Measurements from ENCODE around the gene HTT-AS.

Gene HTT-AS

DNA sequence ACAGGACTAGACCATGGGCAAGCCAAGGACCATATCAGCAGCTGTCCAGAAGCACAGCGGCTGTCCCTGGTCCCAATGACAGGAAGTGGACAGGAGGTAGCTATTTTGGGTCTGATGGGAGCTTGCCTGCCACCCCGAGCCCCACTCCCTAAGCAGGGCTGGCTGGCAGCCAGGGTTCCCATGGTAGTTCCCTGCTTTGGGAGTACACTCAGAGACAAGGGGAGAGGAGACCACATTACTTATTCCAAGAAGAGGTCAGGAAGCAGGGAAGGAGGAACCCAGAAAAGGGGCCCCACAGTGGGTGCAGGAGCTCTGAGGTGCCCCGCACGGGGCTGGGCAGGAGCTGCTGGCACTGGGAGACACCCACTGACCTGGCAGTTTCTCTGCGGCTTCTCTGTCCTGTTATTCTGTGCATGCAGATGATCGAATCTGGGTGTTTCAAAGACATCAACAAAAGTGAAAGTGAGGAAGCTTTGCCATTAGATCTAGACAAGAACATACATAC lies 36.3 kb downstream of the HTT-AS start:
- Histone ChIP-seq H4K20me1 (ENCODE audit: insufficient read depth, low read length, poor library complexity, severe bottlenecking) (no peaks in the 10 kb centered on the region), H3K4me3 (ENCODE audit: low read length, poor library complexity, severe bottlenecking) (no peak overlapping the region), H3F3A (ENCODE audit: low read depth) (no peaks in the 10 kb centered on the region), H3K4me1 (ENCODE audit: insufficient read depth, low read length, poor library complexity, severe bottlenecking) (peaks cover 4% of the 10 kb centered on the region), H3K79me2 (ENCODE audit: insufficient read depth, low read length) (no peaks in the 10 kb centered on the region), H3K9me3 (ENCODE audit: insufficient read depth, low read depth, low read length) (no peaks in the 10 kb centered on the region), H3K9me2 (replicated peaks; ENCODE audit: low read depth, low read length) (no peaks in the 10 kb centered on the region), H3K4me2 (ENCODE audit: low read depth, low read length, poor library complexity, severe bottlenecking) (no peak overlapping the region), H3K9ac (ENCODE audit: low read depth, low read length, poor library complexity, severe bottlenecking) (no peak overlapping the region), H2AFZ (ENCODE audit: low read length) (no peak overlapping the region), H3K36me3 (ENCODE audit: insufficient read depth, low read length) (no peaks in the 10 kb centered on the region), H3K27me3 (ENCODE audit: insufficient read depth, low read length, poor library complexity, severe bottlenecking) (no peaks in the 10 kb centered on the region)
- TF ChIP-seq EZH2phosphoT487 (IDR thresholded peaks at IDR 0.05; ENCODE audit: borderline replicate concordance), result no peak
- TF ChIP-seq, protein P1, sequence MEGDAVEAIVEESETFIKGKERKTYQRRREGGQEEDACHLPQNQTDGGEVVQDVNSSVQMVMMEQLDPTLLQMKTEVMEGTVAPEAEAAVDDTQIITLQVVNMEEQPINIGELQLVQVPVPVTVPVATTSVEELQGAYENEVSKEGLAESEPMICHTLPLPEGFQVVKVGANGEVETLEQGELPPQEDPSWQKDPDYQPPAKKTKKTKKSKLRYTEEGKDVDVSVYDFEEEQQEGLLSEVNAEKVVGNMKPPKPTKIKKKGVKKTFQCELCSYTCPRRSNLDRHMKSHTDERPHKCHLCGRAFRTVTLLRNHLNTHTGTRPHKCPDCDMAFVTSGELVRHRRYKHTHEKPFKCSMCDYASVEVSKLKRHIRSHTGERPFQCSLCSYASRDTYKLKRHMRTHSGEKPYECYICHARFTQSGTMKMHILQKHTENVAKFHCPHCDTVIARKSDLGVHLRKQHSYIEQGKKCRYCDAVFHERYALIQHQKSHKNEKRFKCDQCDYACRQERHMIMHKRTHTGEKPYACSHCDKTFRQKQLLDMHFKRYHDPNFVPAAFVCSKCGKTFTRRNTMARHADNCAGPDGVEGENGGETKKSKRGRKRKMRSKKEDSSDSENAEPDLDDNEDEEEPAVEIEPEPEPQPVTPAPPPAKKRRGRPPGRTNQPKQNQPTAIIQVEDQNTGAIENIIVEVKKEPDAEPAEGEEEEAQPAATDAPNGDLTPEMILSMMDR (conservative IDR thresholded peaks at IDR 0.05; ENCODE audit: low read length), result no peak

DNA sequence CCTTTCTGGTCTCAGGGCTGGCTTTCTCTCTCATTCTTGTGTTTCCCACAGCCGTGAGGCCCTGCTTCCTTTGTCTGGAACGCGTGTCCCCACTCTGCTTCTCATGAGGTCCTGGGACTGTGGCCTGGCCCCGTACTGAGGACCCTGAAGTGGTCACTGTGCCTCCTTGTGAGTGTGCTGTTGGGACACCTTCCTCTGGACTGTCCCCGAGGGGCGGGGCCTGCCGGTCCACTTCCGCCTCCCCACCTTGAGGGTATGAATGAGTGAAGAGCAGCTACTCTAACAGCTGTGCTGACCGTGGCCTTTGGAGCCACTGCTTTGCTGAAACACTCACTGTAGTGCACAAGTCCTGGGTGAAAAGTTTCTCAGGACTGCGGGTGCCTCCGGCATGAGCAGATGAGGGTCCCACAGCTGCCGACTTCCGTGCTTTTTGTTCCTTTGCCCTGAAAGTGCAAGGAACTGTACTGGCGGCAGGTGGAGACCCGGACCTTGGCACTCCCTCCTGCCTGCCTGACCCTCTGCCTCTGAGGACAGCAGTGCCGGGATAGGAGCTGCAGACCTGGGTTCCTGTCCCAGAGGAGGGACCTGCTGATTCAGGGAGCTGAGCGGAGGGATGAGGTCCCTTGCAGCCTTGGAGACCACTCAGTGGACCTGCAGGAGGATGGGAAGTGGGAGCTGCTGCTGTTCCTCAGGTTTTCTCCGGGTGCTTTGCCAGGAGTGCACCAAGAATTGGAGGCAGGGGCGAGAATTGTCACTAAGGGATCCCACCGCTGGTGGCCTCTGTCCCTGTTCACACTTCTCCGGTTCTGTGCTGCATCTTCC lies 38.0 kb downstream of the HTT-AS start:
- no peak for TF ChIP-seq EZH2phosphoT487 (IDR thresholded peaks at IDR 0.05; ENCODE audit: borderline replicate concordance)
- TF ChIP-seq, protein P1 (conservative IDR thresholded peaks at IDR 0.05; ENCODE audit: low read length), result no peak
- Histone ChIP-seq H3K9me3 (ENCODE audit: insufficient read depth, low read depth, low read length) (no peaks in the 10 kb centered on the region), H3K9me2 (replicated peaks; ENCODE audit: low read depth, low read length) (no peaks in the 10 kb centered on the region), H3K79me2 (ENCODE audit: insufficient read depth, low read length) (no peaks in the 10 kb centered on the region), H4K20me1 (ENCODE audit: insufficient read depth, low read length, poor library complexity, severe bottlenecking) (no peaks in the 10 kb centered on the region), H3K4me1 (ENCODE audit: insufficient read depth, low read length, poor library complexity, severe bottlenecking) (no peaks in the 10 kb centered on the region), H3K36me3 (ENCODE audit: insufficient read depth, low read length) (no peaks in the 10 kb centered on the region), H3K4me3 (ENCODE audit: low read length, poor library complexity, severe bottlenecking) (no peak overlapping the region), H3K9ac (ENCODE audit: low read depth, low read length, poor library complexity, severe bottlenecking) (no peak overlapping the region), H3F3A (ENCODE audit: low read depth) (no peaks in the 10 kb centered on the region), H3K4me2 (ENCODE audit: low read depth, low read length, poor library complexity, severe bottlenecking) (no peak overlapping the region), H3K27me3 (ENCODE audit: insufficient read depth, low read length, poor library complexity, severe bottlenecking) (no peaks in the 10 kb centered on the region), H2AFZ (ENCODE audit: low read length) (no peak overlapping the region)

DNA sequence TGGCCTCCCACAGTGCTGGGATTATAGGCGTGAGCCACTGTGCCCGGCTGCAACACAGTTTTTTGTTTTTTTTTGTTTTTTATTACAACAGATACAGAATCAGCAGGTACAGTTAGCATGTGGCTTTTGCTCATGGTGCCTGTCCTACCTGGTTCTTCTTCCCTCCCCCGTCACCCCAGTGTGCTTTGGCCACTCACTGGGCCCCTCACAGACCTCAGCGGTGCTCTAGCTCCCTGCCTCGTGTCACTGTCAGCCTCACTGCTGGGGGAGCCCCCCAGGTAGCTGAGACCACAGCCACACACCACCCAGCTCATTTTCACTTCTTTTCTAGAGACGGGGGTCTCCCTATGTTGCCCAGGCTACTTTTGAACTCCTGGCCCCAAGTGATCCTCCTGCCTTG lies 38.7 kb downstream of the HTT-AS start:
- Histone ChIP-seq H3K9me3 (ENCODE audit: insufficient read depth, low read depth, low read length) (no peaks in the 10 kb centered on the region), H3K36me3 (ENCODE audit: insufficient read depth, low read length) (no peaks in the 10 kb centered on the region), H3F3A (ENCODE audit: low read depth) (no peaks in the 10 kb centered on the region), H3K4me3 (ENCODE audit: low read length, poor library complexity, severe bottlenecking) (no peak overlapping the region), H3K4me1 (ENCODE audit: insufficient read depth, low read length, poor library complexity, severe bottlenecking) (no peaks in the 10 kb centered on the region), H4K20me1 (ENCODE audit: insufficient read depth, low read length, poor library complexity, severe bottlenecking) (no peaks in the 10 kb centered on the region), H3K9ac (ENCODE audit: low read depth, low read length, poor library complexity, severe bottlenecking) (no peak overlapping the region), H3K79me2 (ENCODE audit: insufficient read depth, low read length) (no peaks in the 10 kb centered on the region), H3K9me2 (replicated peaks; ENCODE audit: low read depth, low read length) (no peaks in the 10 kb centered on the region), H2AFZ (ENCODE audit: low read length) (no peak overlapping the region), H3K27me3 (ENCODE audit: insufficient read depth, low read length, poor library complexity, severe bottlenecking) (no peaks in the 10 kb centered on the region), H3K4me2 (ENCODE audit: low read depth, low read length, poor library complexity, severe bottlenecking) (no peak overlapping the region)
- TF ChIP-seq EZH2phosphoT487 (IDR thresholded peaks at IDR 0.05; ENCODE audit: borderline replicate concordance), result no peak
- TF ChIP-seq, protein P1 (conservative IDR thresholded peaks at IDR 0.05; ENCODE audit: low read length), result no peak

All from Loucy (cell line).